Measurements from ENCODE around the gene VPS18. TPM values are rescaled to one million over a fixed set of nuclear protein-coding genes. Genes with fewer than 3 reads are reported as not detected.

VPS18 gene
- total RNA-seq, 1 experiment from 2014 or later, result 16.9 TPM

- ChIA-PET RAD21 (ENCODE audit: low non-redundant PET in 1 of 2, low total read pairs in 2 of 2, uncharacterized antibody in 2 of 2, unreplicated experiment in 2 of 2) (no interaction called here), POLR2A (interaction anchor here (1.8 kb wide), 1 partner anchor 20 kb away, joined by 4 read pairs; the partner anchor contains the start of gene CHAC1), CTCF (interaction anchor here (1.8 kb wide), 2 partner anchors 9 to 27 kb away, joined by 6 read pairs; no protein-coding TSS in a partner anchor)
- Histone ChIP-seq H3K36me3 (ENCODE audit: control insufficient read depth in 1 of 2, insufficient read depth in 2 of 2, low read length in 2 of 2) (no peaks in the 10 kb centered on the region), H3K27ac (ENCODE audit: low read depth, low read length) (no peak overlapping the region), H3K4me1 (ENCODE audit: control insufficient read depth in 1 of 2, insufficient read depth in 2 of 2, low read length in 2 of 2) (peaks cover 18 to 35% of the 10 kb centered on the region in 2 experiments), H3K9me2 (ENCODE audit: insufficient read depth) (no peaks in the 10 kb centered on the region), H3K9me3 (ENCODE audit: control insufficient read depth in 1 of 2, insufficient read depth in 1 of 2, low read depth in 1 of 2, low read length in 2 of 2) (no peaks in the 10 kb centered on the region), H3K4me2 (ENCODE audit: low read length) (no peak overlapping the region), H3K4me3 (replicated peaks in 1 of 2; ENCODE audit: low read depth in 1 of 2, low read length in 2 of 2) (no peak overlapping the region), H2AFZ (ENCODE audit: low read depth, low read length, poor library complexity, severe bottlenecking) (no peak overlapping the region), H4K20me1 (ENCODE audit: insufficient read depth) (no peaks in the 10 kb centered on the region), H3K9ac (ENCODE audit: low read length) (no peak overlapping the region), H3K27me3 (ENCODE audit: insufficient read depth, low read length) (peaks cover 12% of the 10 kb centered on the region; the same call in 1 of the 2 replicates), H3K79me2 (ENCODE audit: insufficient read depth, low read length) (no peaks in the 10 kb centered on the region)
- DNase-seq (ENCODE audit: low read depth, low spot score) (no peak), ATAC-seq (no peak)
- TF ChIP-seq EZH2phosphoT487 (IDR thresholded peaks at IDR 0.05; ENCODE audit: borderline replicate concordance) (no peak), CTCF (IDR thresholded peaks at IDR 0.05 in 2 of 3, conservative IDR thresholded peaks at IDR 0.05 in 1 of 3; ENCODE audit: borderline replicate concordance in 1 of 3, insufficient read depth in 1 of 3, low read depth in 2 of 3, low read length in 2 of 3) (no peak), REST (IDR thresholded peaks at IDR 0.05; ENCODE audit: low read depth) (no peak), FOSL1 (IDR thresholded peaks at IDR 0.05; ENCODE audit: low read depth) (no peak), ZNF274 (IDR thresholded peaks at IDR 0.05; ENCODE audit: low read depth, low read length) (no peak), SRF (IDR thresholded peaks at IDR 0.05; ENCODE audit: low read depth) (no peak), EZH2 (IDR thresholded peaks at IDR 0.05) (no peak), ATF3 (IDR thresholded peaks at IDR 0.05) (no peak), SP1 (IDR thresholded peaks at IDR 0.05; ENCODE audit: low read depth) (no peak)
- BruUV-seq (replicated peaks), result no TSS peak
- intact Hi-C loops (cut with micrococcal nuclease), result loop anchor here (5.0 to 10.0 kb wide), 2 partner anchors 89 to 252 kb away; no protein-coding TSS in a partner anchor
Observed at GRCh38 chr15:40932649-40933516, 38.6 kb downstream of the VPS18 start.

All from HCT116 (cell line).